Ovary (tissue), 9 donors: Measurements from ENCODE around the gene FNBP1L. TPM values are rescaled to one million over a fixed set of nuclear protein-coding genes. Genes with fewer than 3 reads are reported as not detected.

Experiments
- DNase-seq, 5 donors: peaks; one replicate each; pipeline ENCODE4 v3.0.0-alpha.2; 2019 to 2020
- H3K27ac ChIP-seq, 2 donors: fragments of 200-600 bp; one replicate each; pipeline versions ENCODE4 v1.5.1 to v1.8.0; 2019 to 2022
- H3K27me3 ChIP-seq: fragments of 200-600 bp; one replicate; pipeline ENCODE4 v1.8.0; 2022
- H3K36me3 ChIP-seq: fragments of 200-600 bp; sonication (generic); one replicate; pipeline ENCODE4 v1.5.1; 2019
- H3K4me1 ChIP-seq: one replicate; pipeline ENCODE4 v1.8.1; 2013; ENCODE audit warnings: mild to moderate bottlenecking, moderate library complexity; ENCODE audit not compliant: insufficient read depth
- H3K4me3 ChIP-seq: fragments of 200-600 bp; sonication (generic); one replicate; pipeline ENCODE4 v1.5.1; 2017
- H3K9me3 ChIP-seq, 2 donors: fragments of 200-600 bp in 1 of 2; sonication (generic) in 1 of 2; one replicate each; pipeline versions ENCODE4 v1.5.1 to v1.8.1; 2013 to 2019; ENCODE audit warnings: mild to moderate bottlenecking in 1 of 2, moderate library complexity in 1 of 2
- EP300 ChIP-seq: sonication (generic); formaldehyde crosslinking; IDR thresholded peaks from one replicate; pipeline ENCODE4 v1.6.1; 2017; ENCODE audit warnings: antibody characterized with exemption
- POLR2A ChIP-seq: fragments of 450-650 bp; IDR thresholded peaks from one replicate; pipeline ENCODE4 v1.6.1; 2017; ENCODE audit warnings: antibody characterized with exemption, mild to moderate bottlenecking, moderate library complexity
- WGBS, 3 donors: extraction: QIAGEN DNeasy Blood & Tissue Kit in 1 of 3; methylation state at CpG; one replicate each; pipeline versions ENCODE4 v1.1.5 to v1.1.7; 2013 to 2017; 5-methylcytosine and 5-hydroxymethylcytosine counted together
- intact Hi-C, 4 donors: fragments of 100-400 bp; cut with DNase I; formaldehyde crosslinking; loops; one replicate each; pipeline versions ENCODE4 v1.11.0 to v1.15.1; 2022 to 2023
- polyA plus RNA-seq, 2 donors: library from polyadenylated mRNA; stranded (reverse); fragments of 200-250 nt in 1 of 2; fragments of 350-450 nt in 1 of 2; fragmentation: Illumina TruSeq in 1 of 2; extraction: RNeasy Lipid Tissue Mini Kit (QIAGEN cat#74804) in 1 of 2; gene quantifications; one replicate each; pipeline ENCODE4 v1.2.3, GENCODE V29; 2013 to 2014
- total RNA-seq, 7 donors: library from RNA; depleted of rRNA in 2 of 7; stranded (reverse); fragments of >200 nt in 2 of 7; fragmentation: NEBNext Ultra II Directional in 3 of 7; extraction: Animal tissue kit (Norgen Biotek cat#: 25700) in 3 of 7; gene quantifications; one replicate each; pipeline versions ENCODE4 v1.1.0 to v1.2.4, GENCODE V29; 2016 to 2023
- TF ChIP-seq, protein P1 (sequence below), 3 donors: fragments of 450-650 bp in 2 of 3; fragments of 200-600 bp in 1 of 3; IDR thresholded peaks; one replicate each; pipeline versions ENCODE4 v1.5.1 to v1.8.0; 2016 to 2022; ENCODE audit warnings: antibody characterized with exemption in 3 of 3, mild to moderate bottlenecking in 1 of 3
- donor health status: DM: no; HTN: no; CAD: no; lungs with moderate emphysema.
- donor health status: DM: no; HTN: no; CAD: no.
- donor health status: Bipolar disorder and iron deficiency.
- donor health status: DM: yes; HTN: yes; CAD: no.
- donor health status: DM: no; HTN: no; CAD: no.
- donor health status: DM: yes; HTN: yes; CAD: no.

The FNBP1L gene
- total and polyA plus RNA-seq, 9 donors, result 11.9 to 27.6 (median 18.4) TPM

DNA sequence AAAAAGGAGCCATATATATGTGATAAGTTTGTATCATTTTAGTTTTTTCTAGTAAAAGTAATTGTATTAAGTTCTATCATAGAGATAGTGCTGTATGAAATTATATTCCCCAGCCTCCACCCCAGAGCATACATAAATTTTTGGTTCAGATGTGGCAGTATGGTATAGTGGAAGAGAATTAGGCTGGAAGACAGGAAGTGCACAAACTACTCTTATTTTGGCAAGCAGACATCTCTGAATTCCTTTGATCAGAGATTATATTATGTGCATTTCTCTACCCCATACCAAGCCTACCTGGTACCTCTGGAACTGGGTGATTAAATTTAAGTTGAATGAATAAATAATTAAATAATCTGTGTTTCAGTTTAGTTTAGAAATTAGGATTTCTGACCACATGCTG, 55.9 kb downstream of the FNBP1L start:
- H3K27ac ChIP-seq, result no peak overlapping the region
- DNase-seq, result no peak
- no peaks in the 10 kb centered on the region for H3K27me3 ChIP-seq
- H3K4me3 ChIP-seq, result no peak overlapping the region
- H3K36me3 ChIP-seq, result no peaks in the 10 kb centered on the region
- H3K9me3 ChIP-seq, result no peaks in the 10 kb centered on the region
- intact Hi-C loops, result no loop called here
- TF ChIP-seq EP300 (no peak), POLR2A (no peak)
- TF ChIP-seq, protein P1, sequence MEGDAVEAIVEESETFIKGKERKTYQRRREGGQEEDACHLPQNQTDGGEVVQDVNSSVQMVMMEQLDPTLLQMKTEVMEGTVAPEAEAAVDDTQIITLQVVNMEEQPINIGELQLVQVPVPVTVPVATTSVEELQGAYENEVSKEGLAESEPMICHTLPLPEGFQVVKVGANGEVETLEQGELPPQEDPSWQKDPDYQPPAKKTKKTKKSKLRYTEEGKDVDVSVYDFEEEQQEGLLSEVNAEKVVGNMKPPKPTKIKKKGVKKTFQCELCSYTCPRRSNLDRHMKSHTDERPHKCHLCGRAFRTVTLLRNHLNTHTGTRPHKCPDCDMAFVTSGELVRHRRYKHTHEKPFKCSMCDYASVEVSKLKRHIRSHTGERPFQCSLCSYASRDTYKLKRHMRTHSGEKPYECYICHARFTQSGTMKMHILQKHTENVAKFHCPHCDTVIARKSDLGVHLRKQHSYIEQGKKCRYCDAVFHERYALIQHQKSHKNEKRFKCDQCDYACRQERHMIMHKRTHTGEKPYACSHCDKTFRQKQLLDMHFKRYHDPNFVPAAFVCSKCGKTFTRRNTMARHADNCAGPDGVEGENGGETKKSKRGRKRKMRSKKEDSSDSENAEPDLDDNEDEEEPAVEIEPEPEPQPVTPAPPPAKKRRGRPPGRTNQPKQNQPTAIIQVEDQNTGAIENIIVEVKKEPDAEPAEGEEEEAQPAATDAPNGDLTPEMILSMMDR (IDR thresholded peaks at IDR 0.05), result no peak
- no peaks in the 10 kb centered on the region for H3K4me1 ChIP-seq

- DNase-seq, result no peak
- WGBS, 3 donors, result 89 to 93% (median 91%) methylated on average over 8 of the region's 8 CpGs
- TF ChIP-seq EP300, result no peak
- TF ChIP-seq POLR2A, result no peak
- TF ChIP-seq, protein P1 (IDR thresholded peaks at IDR 0.05), result no peak
- Histone ChIP-seq H3K4me1 (no peaks in the 10 kb centered on the region), H3K9me3 (no peaks in the 10 kb centered on the region), H3K27ac (no peak overlapping the region), H3K4me3 (no peak overlapping the region), H3K27me3 (no peaks in the 10 kb centered on the region), H3K36me3 (no peaks in the 10 kb centered on the region)
- intact Hi-C loops, result no loop called here
These were observed 56.5 kb downstream of the FNBP1L start for GRCh38 chr1:93504247-93505033.

DNA sequence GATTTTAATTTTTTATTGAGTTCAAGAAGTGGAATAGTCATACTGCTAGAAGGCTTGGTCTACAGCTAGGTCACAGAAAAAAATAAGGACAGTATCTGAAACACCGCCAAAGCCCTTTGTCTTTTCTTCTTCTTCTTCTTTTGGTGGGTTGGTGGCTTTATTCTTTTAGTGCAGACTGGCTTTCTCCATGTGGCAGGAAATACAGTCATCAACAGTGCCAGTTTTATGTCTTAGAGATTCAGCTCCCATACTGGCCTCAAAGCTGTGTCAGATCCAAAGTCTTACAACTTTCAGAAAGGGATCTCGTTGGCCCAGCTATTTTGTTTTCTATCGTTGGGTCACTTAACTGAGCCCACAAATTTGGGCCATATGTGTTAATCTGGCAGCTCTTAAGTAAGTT, 58.2 kb downstream of the FNBP1L start:
- TF ChIP-seq, protein P1 (IDR thresholded peaks at IDR 0.05), result no peak
- TF ChIP-seq EP300 (no peak), POLR2A (no peak)
- H3K9me3 ChIP-seq, result no peaks in the 10 kb centered on the region
- H3K27me3 ChIP-seq, result no peaks in the 10 kb centered on the region
- DNase-seq, result no peak
- H3K36me3 ChIP-seq, result no peaks in the 10 kb centered on the region
- intact Hi-C loops, result no loop called here
- no peaks in the 10 kb centered on the region for H3K4me1 ChIP-seq
- 85 to 96% (median 89%) methylated on average over 3 of the region's 3 CpGs for WGBS, 3 donors
- H3K27ac ChIP-seq, result no peak overlapping the region
- H3K4me3 ChIP-seq, result no peak overlapping the region

DNA sequence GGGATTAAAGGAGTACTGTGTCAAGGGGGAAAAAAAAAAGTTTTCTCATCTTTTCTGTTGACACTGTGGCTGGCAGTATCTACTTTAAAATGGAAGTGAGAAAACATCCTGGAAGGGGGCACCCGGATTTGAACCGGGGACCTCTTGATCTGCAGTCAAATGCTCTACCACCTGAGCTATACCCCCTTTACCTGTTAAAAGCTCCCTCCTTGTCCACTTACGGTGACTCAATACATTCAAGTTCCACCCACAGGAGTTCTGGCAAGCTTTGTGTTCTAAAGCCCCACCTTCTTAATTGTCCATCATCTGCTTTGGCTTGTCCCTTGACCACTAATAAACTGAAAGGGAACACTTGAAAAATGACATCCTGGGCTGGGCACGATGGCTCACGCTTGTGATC, 68.2 kb downstream of the FNBP1L start:
- no peaks in the 10 kb centered on the region for H3K9me3 ChIP-seq
- intact Hi-C loops, result no loop called here
- TF ChIP-seq, protein P1 (IDR thresholded peaks at IDR 0.05), result no peak
- no peak overlapping the region for H3K4me3 ChIP-seq
- no peak for DNase-seq
- no peaks in the 10 kb centered on the region for H3K27me3 ChIP-seq
- no peaks in the 10 kb centered on the region for H3K36me3 ChIP-seq
- H3K4me1 ChIP-seq, result no peaks in the 10 kb centered on the region
- no peak overlapping the region for H3K27ac ChIP-seq
- WGBS, 3 donors, result 92 to 96% (median 94%) methylated on average over 5 of the region's 5 CpGs
